Measurements from ENCODE around the gene ARHGEF38.
A peak's percentile ranks its signal among the peaks of the same experiment; 100 is the strongest.
"Not testable (repeated sequence)": the region's sequence is repeated elsewhere in the genome, so short reads cannot be mapped to it uniquely, and the experiment has no call there.

The ARHGEF38 gene

DNA sequence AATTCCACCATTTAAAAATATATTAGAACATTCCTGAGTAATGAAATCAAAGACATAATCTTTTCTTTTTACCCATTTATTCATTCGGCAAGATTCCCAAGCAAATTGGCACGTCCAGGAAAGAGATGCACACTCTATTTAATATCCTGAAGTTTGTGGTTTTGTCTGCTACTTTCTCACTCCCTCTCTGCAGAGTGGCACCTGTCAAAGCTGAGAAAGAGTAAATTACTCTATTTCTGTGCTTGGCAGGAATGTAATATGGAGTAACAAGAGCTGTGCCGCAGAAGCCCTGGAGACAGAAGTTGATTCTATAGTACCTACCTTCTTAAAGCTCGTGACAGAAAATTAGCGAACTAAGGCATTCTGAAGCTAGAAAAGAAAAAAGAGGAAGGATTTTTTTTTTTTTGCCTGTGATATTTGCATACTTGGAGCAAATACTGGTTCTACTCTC lies 161.7 kb downstream of the ARHGEF38 start:
- DNase-seq, result peak; percentile 29

DNA sequence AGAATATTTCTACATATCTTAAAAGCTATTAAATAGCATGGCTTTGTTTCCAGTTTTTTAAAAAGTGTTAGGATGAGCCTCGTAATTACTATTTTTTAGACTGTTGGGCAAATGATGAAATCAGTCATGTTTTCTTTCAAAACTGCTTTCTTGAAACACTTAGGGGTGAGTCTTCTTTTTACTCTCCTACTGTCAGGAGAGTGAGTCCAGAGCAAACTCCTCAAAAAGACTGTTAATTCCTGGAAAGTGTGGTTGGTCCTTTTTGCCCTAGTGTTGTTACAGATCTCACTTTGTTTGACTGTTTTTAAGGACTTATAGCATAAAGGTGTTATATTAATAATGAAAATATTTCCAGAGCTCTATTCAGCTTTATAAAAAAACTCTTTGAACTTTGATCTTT lies 162.5 kb downstream of the ARHGEF38 start:
- DNase-seq, result no peak

DNA sequence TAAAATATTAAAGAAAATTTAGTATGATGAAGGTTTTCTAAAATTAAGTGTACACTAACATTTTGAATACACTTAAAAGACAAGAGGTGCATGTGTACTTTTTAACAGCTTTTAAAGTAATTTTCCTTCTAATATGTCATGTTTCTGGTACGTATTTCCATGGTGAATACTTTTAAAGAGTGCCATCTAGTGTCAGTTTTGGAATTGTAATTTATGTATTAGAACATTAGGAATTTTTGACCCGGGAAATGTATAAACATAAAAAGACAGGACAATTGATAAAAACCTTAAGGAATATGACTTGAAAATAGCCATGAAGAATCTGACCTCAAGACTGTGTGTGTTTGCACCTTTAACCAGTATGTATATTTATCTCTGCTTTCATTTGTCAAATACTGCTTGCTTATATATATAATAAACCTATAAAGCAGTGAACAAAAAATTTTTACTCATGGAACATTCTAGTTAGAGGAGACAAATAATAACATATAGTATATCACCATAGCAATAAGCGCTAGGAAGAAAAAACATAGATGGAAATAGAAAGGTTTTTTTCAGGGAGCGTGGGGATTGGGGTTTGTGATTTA lies 163.4 kb downstream of the ARHGEF38 start:
- DNase-seq, result peak; percentile 33

DNA sequence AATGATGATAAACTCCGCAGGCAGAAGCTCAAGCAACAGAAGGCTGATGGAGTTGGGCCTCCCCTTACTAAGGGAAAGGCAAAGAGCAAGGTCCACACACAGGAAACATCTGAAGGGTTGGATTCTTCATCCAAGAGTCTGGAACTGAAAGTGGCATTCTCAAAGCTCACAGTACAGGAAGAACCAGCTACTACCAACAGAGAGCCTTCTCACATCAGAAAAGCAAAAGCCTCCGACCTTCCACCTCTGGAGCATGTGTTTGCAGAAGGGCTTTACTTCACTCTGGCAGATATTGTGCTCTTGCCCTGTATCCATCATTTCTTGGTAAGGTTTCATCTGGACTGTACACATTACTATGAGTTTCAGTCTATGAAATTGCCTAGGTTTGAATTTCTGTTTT lies 166.8 kb downstream of the ARHGEF38 start:
- no peak for DNase-seq

DNA sequence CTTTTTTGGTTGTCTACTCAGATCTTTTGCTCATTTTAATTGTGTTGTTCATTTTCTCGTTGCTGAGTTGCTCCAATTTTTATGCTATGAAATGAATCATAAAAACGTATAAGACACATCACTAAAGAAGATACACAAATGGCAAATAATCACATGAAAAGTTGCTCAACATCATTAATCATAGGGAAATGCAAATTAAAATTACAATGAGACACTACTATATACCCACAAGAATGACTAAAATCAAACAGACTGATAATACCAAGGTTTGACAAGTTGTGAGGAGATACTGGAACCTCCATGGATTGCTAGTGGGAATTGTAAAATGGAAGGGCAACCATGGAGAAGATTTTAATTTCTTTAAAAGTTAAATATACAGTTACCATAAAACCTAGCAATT lies 173.2 kb downstream of the ARHGEF38 start:
- DNase-seq, result no peak

DNA sequence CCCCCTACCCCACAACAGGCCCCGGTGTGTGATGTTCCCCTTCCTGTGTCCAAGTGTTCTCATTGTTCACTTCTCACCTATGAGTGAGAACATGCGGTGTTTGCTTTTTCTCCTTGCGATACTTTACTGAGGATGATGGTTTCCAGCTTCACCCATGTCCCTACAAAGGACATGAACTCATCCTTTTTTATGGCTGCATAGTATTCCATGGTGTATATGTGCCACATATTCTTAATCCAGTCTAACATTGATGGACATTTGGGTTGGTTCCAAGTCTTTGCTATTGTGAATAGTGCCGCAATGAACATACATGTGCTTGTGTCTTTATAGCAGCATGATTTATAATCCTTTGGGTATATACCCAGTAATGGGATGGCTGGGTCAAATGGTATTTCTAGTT lies 177.5 kb downstream of the ARHGEF38 start:
- DNase-seq, result not testable (repeated sequence)
